Tibial nerve (tissue), 4 donors: ENCODE results near the gene AGMO. TPM values are rescaled to one million over a fixed set of nuclear protein-coding genes. Genes with fewer than 3 reads are reported as not detected.
A peak's percentile ranks its signal among the peaks of the same experiment; 100 is the strongest.

Experiments
- DNase-seq, 2 donors: peaks; one replicate each; pipeline ENCODE4 v3.0.0-alpha.2; 2019; ENCODE audit warnings: low spot score in 2 of 2
- H3K27ac ChIP-seq, 4 donors: fragments of 200-600 bp; sonication (generic) in 3 of 4; one replicate each; pipeline ENCODE4 v1.5.1; 2017 to 2019; ENCODE audit warnings: mild to moderate bottlenecking in 1 of 4
- H3K27me3 ChIP-seq, 2 donors: fragments of 200-600 bp; sonication (generic) in 1 of 2; one replicate each; pipeline versions ENCODE4 v1.5.1 to v1.6.0; 2017 to 2019
- H3K36me3 ChIP-seq, 3 donors: fragments of 200-600 bp; sonication (generic); one replicate each; pipeline ENCODE4 v1.5.1; 2018 to 2019
- H3K4me1 ChIP-seq, 4 donors: fragments of 200-600 bp; sonication (generic) in 3 of 4; one replicate each; pipeline ENCODE4 v1.5.1; 2017 to 2019
- H3K4me3 ChIP-seq, 4 donors: fragments of 200-600 bp; sonication (generic) in 3 of 4; one replicate each; pipeline ENCODE4 v1.5.1; 2017 to 2019; ENCODE audit warnings: mild to moderate bottlenecking in 1 of 4, moderate library complexity in 1 of 4
- H3K9me3 ChIP-seq, 4 donors: fragments of 200-600 bp; sonication (generic) in 3 of 4; one replicate each; pipeline ENCODE4 v1.5.1; 2017 to 2019
- EP300 ChIP-seq, 2 donors: sonication (generic); formaldehyde crosslinking; IDR thresholded peaks; one replicate each; pipeline ENCODE4 v1.6.1; 2017; ENCODE audit warnings: antibody characterized with exemption in 2 of 2, mild to moderate bottlenecking in 1 of 2
- POLR2A ChIP-seq, 2 donors: fragments of 450-650 bp; IDR thresholded peaks; one replicate each; pipeline ENCODE4 v1.6.1; 2017; ENCODE audit warnings: antibody characterized with exemption in 2 of 2, mild to moderate bottlenecking in 2 of 2, moderate library complexity in 2 of 2
- WGBS, 2 donors: methylation state at CpG; one replicate each; pipeline ENCODE4 v1.1.5; 2018; 5-methylcytosine and 5-hydroxymethylcytosine counted together
- total RNA-seq, 4 donors: library from RNA; depleted of rRNA; stranded (reverse); fragments of >200 nt; gene quantifications; one replicate each; pipeline ENCODE4 v1.1.0, GENCODE V29; 2016
- TF ChIP-seq, protein P1 (sequence below), 5 experiments: fragments of 200-600 bp in 3 of 5; fragments of 450-650 bp in 2 of 5; sonication (generic) in 3 of 5; IDR thresholded peaks; one replicate each; pipeline ENCODE4 v1.5.1; 2016 to 2019; ENCODE audit warnings: antibody characterized with exemption in 5 of 5, mild to moderate bottlenecking in 3 of 5, moderate library complexity in 2 of 5

The AGMO gene
- total RNA-seq, 4 donors from 2014 or later = 2.4 to 14.0 (median 6.5) TPM

DNA sequence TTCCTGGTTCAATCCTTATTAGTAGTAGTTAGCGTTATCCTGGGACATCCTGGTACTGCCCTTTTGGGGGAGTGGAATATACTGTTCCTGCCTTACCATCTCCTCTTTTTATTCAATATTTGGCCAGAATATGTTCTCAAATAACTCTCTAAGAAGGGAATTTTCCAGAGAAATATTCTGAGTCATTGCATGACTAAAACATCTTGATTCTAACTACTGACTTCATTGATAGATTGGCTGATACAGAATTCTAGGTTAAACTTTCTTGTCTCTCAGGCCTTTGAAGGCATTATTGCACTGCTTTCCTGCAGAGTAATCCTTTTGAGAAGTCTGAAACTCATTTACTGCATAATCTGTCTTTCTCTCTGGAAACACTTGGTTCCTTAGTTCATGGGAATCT lies 383.8 kb downstream of the AGMO start:
- Histone ChIP-seq H3K36me3 (no peaks in the 10 kb centered on the region), H3K4me3 (no peak overlapping the region), H3K27ac (no peak overlapping the region), H3K9me3 (no peaks in the 10 kb centered on the region), H3K4me1 (no peaks in the 10 kb centered on the region), H3K27me3 (no peaks in the 10 kb centered on the region)
- 91 to 100% methylated on average over 1 of the region's 1 CpG for WGBS, 2 donors
- TF ChIP-seq EP300 (IDR thresholded peaks at IDR 0.05) (no peak), POLR2A (IDR thresholded peaks at IDR 0.05) (no peak)
- TF ChIP-seq, protein P1, sequence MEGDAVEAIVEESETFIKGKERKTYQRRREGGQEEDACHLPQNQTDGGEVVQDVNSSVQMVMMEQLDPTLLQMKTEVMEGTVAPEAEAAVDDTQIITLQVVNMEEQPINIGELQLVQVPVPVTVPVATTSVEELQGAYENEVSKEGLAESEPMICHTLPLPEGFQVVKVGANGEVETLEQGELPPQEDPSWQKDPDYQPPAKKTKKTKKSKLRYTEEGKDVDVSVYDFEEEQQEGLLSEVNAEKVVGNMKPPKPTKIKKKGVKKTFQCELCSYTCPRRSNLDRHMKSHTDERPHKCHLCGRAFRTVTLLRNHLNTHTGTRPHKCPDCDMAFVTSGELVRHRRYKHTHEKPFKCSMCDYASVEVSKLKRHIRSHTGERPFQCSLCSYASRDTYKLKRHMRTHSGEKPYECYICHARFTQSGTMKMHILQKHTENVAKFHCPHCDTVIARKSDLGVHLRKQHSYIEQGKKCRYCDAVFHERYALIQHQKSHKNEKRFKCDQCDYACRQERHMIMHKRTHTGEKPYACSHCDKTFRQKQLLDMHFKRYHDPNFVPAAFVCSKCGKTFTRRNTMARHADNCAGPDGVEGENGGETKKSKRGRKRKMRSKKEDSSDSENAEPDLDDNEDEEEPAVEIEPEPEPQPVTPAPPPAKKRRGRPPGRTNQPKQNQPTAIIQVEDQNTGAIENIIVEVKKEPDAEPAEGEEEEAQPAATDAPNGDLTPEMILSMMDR (IDR thresholded peaks at IDR 0.05) = no peak
- DNase-seq = no peak

DNA sequence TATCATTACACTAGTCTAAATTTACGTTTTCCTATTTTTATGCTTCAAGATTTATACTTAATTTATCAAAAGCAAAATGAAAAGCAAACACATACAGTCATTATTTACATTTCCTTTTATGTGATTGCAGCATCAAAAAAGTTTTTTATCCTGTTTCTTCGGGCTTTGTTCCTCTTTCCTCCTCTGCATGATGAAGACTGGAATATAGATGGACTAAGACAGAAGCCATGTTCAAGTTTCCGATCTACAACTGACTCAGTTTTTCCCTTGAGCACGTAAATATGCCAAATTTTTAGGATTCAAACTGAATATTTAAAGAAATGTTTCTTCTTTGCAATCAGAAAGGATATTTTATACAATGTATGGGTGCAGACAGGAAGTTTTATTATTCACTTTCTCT lies 385.7 kb downstream of the AGMO start:
- Histone ChIP-seq H3K4me1 (no peaks in the 10 kb centered on the region), H3K9me3 (no peaks in the 10 kb centered on the region), H3K27me3 (no peaks in the 10 kb centered on the region), H3K36me3 (no peaks in the 10 kb centered on the region), H3K4me3 (no peak overlapping the region), H3K27ac (no peak overlapping the region)
- WGBS, 2 donors = 54 to 65% methylated on average over 4 of the region's 4 CpGs
- DNase-seq = no peak
- TF ChIP-seq, protein P1 (IDR thresholded peaks at IDR 0.05) = no peak
- TF ChIP-seq POLR2A (IDR thresholded peaks at IDR 0.05) (no peak), EP300 (IDR thresholded peaks at IDR 0.05) (no peak)

DNA sequence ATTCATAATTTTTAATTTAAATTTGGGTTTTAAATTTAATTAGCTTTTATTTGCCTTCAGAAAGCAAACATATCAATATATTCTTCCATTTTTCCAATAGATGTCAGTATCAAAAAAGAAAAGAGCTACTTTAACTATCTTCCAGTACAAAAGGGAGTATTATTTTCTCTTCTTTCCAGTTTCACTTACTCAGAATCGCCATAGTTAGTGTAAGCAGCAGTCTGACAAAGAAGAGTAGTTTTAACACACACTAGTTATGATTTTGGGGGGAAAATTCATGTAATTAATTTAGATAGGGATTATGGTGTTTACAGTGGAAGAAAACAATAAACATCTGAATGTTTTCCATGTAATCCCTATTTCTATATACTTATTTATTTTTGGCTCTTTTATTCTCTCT lies 386.7 kb downstream of the AGMO start:
- Histone ChIP-seq H3K27ac (peak overlapping the region in 1 of 4 donors; percentile 25), H3K4me3 (peak overlapping the region in 1 of 4 donors; percentile 6), H3K4me1 (no peaks in the 10 kb centered on the region), H3K9me3 (no peaks in the 10 kb centered on the region), H3K36me3 (no peaks in the 10 kb centered on the region), H3K27me3 (no peaks in the 10 kb centered on the region)
- TF ChIP-seq, protein P1 (IDR thresholded peaks at IDR 0.05) = no peak
- TF ChIP-seq EP300 (IDR thresholded peaks at IDR 0.05) (no peak), POLR2A (IDR thresholded peaks at IDR 0.05) (no peak)
- WGBS, 2 donors = 22 to 34% methylated on average over 1 of the region's 1 CpG
- no peak for DNase-seq

DNA sequence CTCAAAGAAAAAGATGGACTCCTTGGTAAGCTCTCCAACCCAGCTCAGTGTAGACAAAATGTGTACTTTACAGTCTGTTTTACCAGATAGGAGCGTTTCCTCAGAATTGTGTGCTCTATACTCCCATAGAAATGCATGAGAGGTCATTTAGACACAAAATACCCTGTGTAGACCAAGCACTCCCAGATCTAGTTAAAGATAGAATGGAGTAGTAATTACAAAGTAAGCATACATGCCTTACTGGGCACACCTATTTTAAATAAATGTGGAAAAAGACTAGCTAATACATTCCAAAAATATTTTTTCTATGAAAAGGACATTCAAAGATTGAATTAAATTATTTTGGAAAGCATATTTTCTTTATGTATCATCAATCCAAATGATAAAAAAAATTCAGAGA lies 387.3 kb downstream of the AGMO start:
- TF ChIP-seq, protein P1 (IDR thresholded peaks at IDR 0.05) = no peak
- TF ChIP-seq EP300 (IDR thresholded peaks at IDR 0.05) (no peak), POLR2A (IDR thresholded peaks at IDR 0.05) (no peak)
- H3K9me3 ChIP-seq = no peaks in the 10 kb centered on the region
- no peaks in the 10 kb centered on the region for H3K4me1 ChIP-seq
- H3K27ac ChIP-seq = no peak overlapping the region
- WGBS, 2 donors = 49 to 61% methylated on average over 1 of the region's 1 CpG
- no peaks in the 10 kb centered on the region for H3K36me3 ChIP-seq
- H3K4me3 ChIP-seq = no peak overlapping the region
- H3K27me3 ChIP-seq = no peaks in the 10 kb centered on the region
- no peak for DNase-seq

DNA sequence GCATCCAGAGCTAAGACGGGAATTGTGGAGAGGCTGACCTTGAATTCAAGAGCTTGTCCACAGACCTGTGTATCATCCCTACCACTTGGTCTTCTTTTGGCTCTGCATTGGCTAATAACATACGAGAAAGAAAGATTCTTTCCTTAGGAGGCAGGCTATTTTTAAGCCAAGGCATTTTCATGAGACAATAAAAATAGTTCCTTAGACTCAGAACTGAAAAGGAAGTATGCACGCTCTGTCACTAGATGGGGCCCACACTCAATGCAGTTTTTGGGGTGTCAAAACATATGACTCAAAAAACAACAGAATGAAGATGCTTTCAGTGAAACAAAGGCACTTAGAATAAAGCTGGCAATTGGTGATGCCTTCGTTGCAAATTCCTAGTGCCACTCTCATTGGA lies 393.3 kb downstream of the AGMO start:
- Histone ChIP-seq H3K36me3 (no peaks in the 10 kb centered on the region), H3K27ac (no peak overlapping the region), H3K4me3 (no peak overlapping the region), H3K9me3 (peaks cover 0 to 4% (median 0%) of the 10 kb centered on the region in 4 donors), H3K4me1 (no peaks in the 10 kb centered on the region), H3K27me3 (no peaks in the 10 kb centered on the region)
- no peak for DNase-seq
- WGBS, 2 donors = 41 to 43% methylated on average over 4 of the region's 4 CpGs
- TF ChIP-seq POLR2A (IDR thresholded peaks at IDR 0.05) = no peak
- no peak for TF ChIP-seq EP300 (IDR thresholded peaks at IDR 0.05)
- TF ChIP-seq, protein P1 (IDR thresholded peaks at IDR 0.05) = no peak
